Gastrocnemius medialis (tissue), 4 donors: ENCODE data around the gene GSTM3. TPM values are rescaled to one million over a fixed set of nuclear protein-coding genes. Genes with fewer than 3 reads are reported as not detected.

ENCODE experiments used
- ATAC-seq, 2 donors: fragments of 150-250 bp; one replicate each; pipeline ENCODE4 v1.9.1; 2016
- DNase-seq, 2 donors: peaks; one replicate each; pipeline ENCODE4 v3.0.0-alpha.2; 2019
- H3K27ac ChIP-seq, 4 donors: fragments of 200-600 bp; sonication (generic); 1 replicate in 1 of 4; 2 replicates in 3 of 4; pipeline ENCODE4 v1.5.1; 2016 to 2018; ENCODE audit warnings: mild to moderate bottlenecking in 2 of 4, moderate library complexity in 1 of 4
- H3K27me3 ChIP-seq, 3 donors: fragments of 200-600 bp; sonication (generic) in 2 of 3; 1 replicate in 1 of 3; 2 replicates in 2 of 3; pipeline versions ENCODE4 v1.5.1 to v1.6.0; 2016 to 2019; ENCODE audit warnings: mild to moderate bottlenecking in 1 of 3, moderate library complexity in 1 of 3
- H3K36me3 ChIP-seq, 2 donors: fragments of 200-600 bp; sonication (generic) in 1 of 2; one replicate each; pipeline ENCODE4 v1.5.1; 2017 to 2018
- H3K4me1 ChIP-seq, 2 donors: fragments of 200-600 bp; sonication (generic) in 1 of 2; one replicate each; pipeline ENCODE4 v1.5.1; 2016 to 2017; ENCODE audit warnings: mild to moderate bottlenecking in 2 of 2
- H3K4me3 ChIP-seq, 4 donors: fragments of 200-600 bp; sonication (generic) in 3 of 4; 1 replicate in 1 of 4; 2 replicates in 3 of 4; pipeline ENCODE4 v1.5.1; 2016 to 2019; ENCODE audit warnings: mild to moderate bottlenecking in 2 of 4
- H3K9me3 ChIP-seq, 3 donors: fragments of 200-600 bp; sonication (generic) in 2 of 3; 1 replicate in 1 of 3; 2 replicates in 2 of 3; pipeline ENCODE4 v1.5.1; 2016 to 2019
- POLR2A ChIP-seq, 2 donors: fragments of 450-650 bp; IDR thresholded peaks; one replicate each; pipeline ENCODE4 v1.6.1; 2017; ENCODE audit warnings: antibody characterized with exemption in 2 of 2, mild to moderate bottlenecking in 2 of 2, moderate library complexity in 2 of 2
- in situ Hi-C, 4 donors: fragments of 200-750 bp; cut with MboI; loops; one replicate each; pipeline versions ENCODE4 v1.15.0 to v1.8.0; 2017; ENCODE audit warnings: low sequenced_read_pairs in 4 of 4
- intact Hi-C: fragments of 100-400 bp; cut with DNase I; formaldehyde crosslinking; loops from one replicate; pipeline ENCODE4 v1.15.1; 2023; ENCODE audit warnings: low total_unique reads
- total RNA-seq, 4 donors: library from RNA; depleted of rRNA; stranded (reverse); fragments of >200 nt; gene quantifications; one replicate each; pipeline versions ENCODE4 v1.1.0 to v1.2.3, GENCODE V29; 2016
- TF ChIP-seq, protein P1 (sequence below), 5 experiments: fragments of 450-650 bp in 3 of 5; fragments of 200-600 bp in 2 of 5; sonication (generic) in 2 of 5; IDR thresholded peaks in 4 of 5; conservative IDR thresholded peaks in 1 of 5; 1 replicate in 4 of 5; 2 replicates in 1 of 5; pipeline ENCODE4 v1.5.1; 2016 to 2019; ENCODE audit warnings: antibody characterized with exemption in 5 of 5, mild to moderate bottlenecking in 3 of 5, moderate library complexity in 3 of 5

Gene GSTM3
- total RNA-seq, 4 donors from 2014 or later: 54.2 to 85.6 (median 71.8) TPM

DNA sequence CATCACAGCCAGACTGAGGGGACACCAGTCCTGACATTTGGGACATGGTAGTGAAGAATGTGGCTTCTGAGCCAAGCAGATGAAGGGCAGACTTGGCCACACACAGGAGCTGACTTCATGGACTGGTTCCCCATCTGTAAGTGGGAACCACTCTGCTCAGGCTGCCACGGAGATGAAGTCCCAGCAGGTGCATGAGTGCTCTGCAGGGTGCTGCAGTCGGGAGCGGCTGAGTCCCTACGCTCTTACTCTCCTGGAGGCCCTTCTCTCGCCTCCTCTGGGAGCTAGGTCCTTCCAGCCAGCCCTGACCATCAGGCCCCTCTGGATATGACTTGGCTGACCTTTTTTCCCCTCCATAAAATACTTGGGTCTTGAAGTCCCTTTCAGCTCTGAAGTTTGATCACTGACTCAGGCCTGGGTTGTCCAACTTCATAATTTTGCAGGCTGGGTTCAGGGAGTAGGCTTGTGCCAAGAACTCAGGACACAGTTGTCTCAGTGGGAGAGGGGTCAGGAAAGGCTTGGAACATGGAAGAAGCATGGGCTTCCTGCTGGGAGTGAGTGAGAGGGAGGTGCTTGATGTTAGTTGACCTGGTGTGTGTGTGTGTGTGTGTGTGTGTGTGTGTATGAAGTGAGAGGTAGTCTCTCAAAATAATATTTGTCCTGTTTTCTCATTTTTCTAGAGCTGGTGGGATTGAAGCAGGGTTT lies 43.9 kb upstream of the GSTM3 start:
- TF ChIP-seq POLR2A (IDR thresholded peaks at IDR 0.05): no peak
- peaks cover 0 to 8% of the 10 kb centered on the region in 2 donors for H3K4me1 ChIP-seq
- no peaks in the 10 kb centered on the region for H3K27me3 ChIP-seq
- intact Hi-C loops: no loop called here
- H3K36me3 ChIP-seq: no peaks in the 10 kb centered on the region
- H3K9me3 ChIP-seq: no peaks in the 10 kb centered on the region
- no peak for ATAC-seq
- no peak for DNase-seq
- H3K27ac ChIP-seq: no peak overlapping the region
- no peak overlapping the region for H3K4me3 ChIP-seq
- in situ Hi-C loops: no loop called here

DNA sequence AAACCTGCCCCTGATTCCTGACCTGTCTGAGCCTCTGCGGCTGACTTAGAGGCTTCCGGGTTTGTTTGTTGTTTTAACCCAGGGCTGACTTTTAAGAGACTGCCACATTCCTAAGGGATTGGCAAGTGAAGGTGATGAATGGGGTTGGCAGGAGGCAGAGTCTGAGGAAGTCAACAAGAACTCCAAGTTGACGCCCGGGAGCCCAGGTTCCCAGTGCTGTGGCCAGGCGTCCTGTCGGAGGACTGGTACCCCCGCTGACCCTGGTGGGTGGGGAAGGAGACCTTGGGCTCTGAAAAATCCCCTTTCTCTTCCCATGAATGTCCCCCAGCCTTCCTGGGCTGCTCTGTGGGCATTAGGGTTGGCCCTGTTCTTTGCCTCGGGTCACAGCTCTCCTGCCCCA lies 42.6 kb upstream of the GSTM3 start:
- H3K4me1 ChIP-seq: peaks cover 0 to 8% of the 10 kb centered on the region in 2 donors
- no peak overlapping the region for H3K27ac ChIP-seq
- in situ Hi-C loops (no loop called here), intact Hi-C loops (no loop called here)
- no peaks in the 10 kb centered on the region for H3K9me3 ChIP-seq
- no peaks in the 10 kb centered on the region for H3K27me3 ChIP-seq
- H3K36me3 ChIP-seq: no peaks in the 10 kb centered on the region
- no peak overlapping the region for H3K4me3 ChIP-seq
- TF ChIP-seq POLR2A (IDR thresholded peaks at IDR 0.05): no peak
- TF ChIP-seq, protein P1, sequence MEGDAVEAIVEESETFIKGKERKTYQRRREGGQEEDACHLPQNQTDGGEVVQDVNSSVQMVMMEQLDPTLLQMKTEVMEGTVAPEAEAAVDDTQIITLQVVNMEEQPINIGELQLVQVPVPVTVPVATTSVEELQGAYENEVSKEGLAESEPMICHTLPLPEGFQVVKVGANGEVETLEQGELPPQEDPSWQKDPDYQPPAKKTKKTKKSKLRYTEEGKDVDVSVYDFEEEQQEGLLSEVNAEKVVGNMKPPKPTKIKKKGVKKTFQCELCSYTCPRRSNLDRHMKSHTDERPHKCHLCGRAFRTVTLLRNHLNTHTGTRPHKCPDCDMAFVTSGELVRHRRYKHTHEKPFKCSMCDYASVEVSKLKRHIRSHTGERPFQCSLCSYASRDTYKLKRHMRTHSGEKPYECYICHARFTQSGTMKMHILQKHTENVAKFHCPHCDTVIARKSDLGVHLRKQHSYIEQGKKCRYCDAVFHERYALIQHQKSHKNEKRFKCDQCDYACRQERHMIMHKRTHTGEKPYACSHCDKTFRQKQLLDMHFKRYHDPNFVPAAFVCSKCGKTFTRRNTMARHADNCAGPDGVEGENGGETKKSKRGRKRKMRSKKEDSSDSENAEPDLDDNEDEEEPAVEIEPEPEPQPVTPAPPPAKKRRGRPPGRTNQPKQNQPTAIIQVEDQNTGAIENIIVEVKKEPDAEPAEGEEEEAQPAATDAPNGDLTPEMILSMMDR (IDR thresholded peaks at IDR 0.05 in 4 of 5, conservative IDR thresholded peaks at IDR 0.05 in 1 of 5): no peak
- DNase-seq (no peak), ATAC-seq (peak in 1 of 2 donors; percentile 30)

DNA sequence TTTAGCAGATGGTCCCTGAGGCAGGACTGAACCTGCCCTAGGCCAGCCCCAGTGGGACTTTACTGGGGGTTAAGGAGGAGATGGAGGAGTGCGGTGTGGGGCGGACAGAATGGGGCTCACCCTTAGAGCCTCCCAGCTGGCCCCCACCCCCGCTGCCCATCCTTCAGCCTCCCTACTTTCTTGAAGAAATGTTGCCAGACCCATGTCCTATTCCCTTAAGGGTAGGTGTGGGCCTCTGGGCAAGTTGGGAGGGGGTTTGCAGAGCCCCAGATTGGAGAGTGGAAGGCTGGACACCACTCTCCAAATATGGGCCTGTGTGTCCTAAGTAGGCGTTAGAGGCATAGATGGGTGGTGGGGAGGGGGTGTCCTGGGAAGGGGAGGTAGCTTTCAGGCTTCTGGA lies 42.1 kb upstream of the GSTM3 start:
- H3K27ac ChIP-seq: no peak overlapping the region

DNA sequence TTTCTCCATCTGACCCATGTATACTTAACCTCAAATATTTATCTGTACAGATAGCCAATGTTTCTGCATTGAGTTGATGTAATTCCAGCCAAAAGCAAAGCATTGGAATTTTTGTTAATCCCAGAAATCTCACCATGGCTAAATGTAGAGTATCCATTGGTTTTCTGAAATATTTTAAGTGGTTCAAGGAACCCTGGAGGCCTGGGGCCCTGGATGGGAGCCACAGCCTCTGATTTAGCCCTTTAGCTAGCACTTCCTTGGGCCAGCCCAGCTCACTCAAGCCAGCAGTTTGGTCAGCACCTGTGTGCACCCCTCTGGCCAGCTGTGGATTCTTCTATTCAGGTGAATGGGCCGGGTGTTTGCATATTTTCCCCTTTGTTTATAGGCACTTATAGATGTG lies 41.7 kb upstream of the GSTM3 start:
- peaks cover 0 to 8% of the 10 kb centered on the region in 2 donors for H3K4me1 ChIP-seq
- no peak for TF ChIP-seq POLR2A (IDR thresholded peaks at IDR 0.05)
- TF ChIP-seq, protein P1 (IDR thresholded peaks at IDR 0.05 in 4 of 5, conservative IDR thresholded peaks at IDR 0.05 in 1 of 5): no peak
- no peaks in the 10 kb centered on the region for H3K9me3 ChIP-seq
- intact Hi-C loops (no loop called here), in situ Hi-C loops (no loop called here)
- H3K36me3 ChIP-seq: no peaks in the 10 kb centered on the region
- H3K4me3 ChIP-seq: no peak overlapping the region
- H3K27ac ChIP-seq: no peak overlapping the region
- no peak for ATAC-seq
- no peak for DNase-seq
- no peaks in the 10 kb centered on the region for H3K27me3 ChIP-seq

More for the DNA sequence above, 42.1 kb upstream of the GSTM3 start:
- H3K4me3 ChIP-seq: no peak overlapping the region
- no peak for TF ChIP-seq POLR2A (IDR thresholded peaks at IDR 0.05)
- TF ChIP-seq, protein P1 (IDR thresholded peaks at IDR 0.05 in 4 of 5, conservative IDR thresholded peaks at IDR 0.05 in 1 of 5): no peak
- no peaks in the 10 kb centered on the region for H3K9me3 ChIP-seq
- H3K36me3 ChIP-seq: no peaks in the 10 kb centered on the region
- H3K4me1 ChIP-seq: peaks cover 0 to 8% of the 10 kb centered on the region in 2 donors
- ATAC-seq (no peak), DNase-seq (no peak)
- H3K27me3 ChIP-seq: no peaks in the 10 kb centered on the region
- in situ Hi-C loops (no loop called here), intact Hi-C loops (no loop called here)

DNA sequence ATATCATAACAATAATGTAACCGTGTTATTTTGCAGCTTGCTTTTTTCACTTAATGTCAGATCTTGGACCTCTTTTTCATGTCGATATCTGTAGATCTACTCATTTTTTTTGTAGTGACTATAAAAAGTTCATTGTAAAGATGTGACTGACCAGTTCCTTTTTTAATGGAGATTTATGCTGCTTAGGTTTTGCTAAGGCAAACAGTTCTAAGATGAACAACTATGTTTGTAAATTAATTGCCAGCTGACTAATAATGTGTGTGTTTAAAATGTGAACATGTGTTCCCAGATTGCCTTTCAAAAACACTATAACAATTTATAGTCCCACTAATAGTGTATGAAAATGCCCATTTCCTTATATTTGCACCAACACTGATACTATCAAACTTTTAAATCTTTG lies 41.0 kb upstream of the GSTM3 start:
- intact Hi-C loops: no loop called here

More for the DNA sequence above, 41.0 kb upstream of the GSTM3 start:
- no peak for DNase-seq
- Histone ChIP-seq H3K9me3 (no peaks in the 10 kb centered on the region), H3K36me3 (no peaks in the 10 kb centered on the region), H3K4me1 (peaks cover 0 to 8% of the 10 kb centered on the region in 2 donors), H3K4me3 (no peak overlapping the region), H3K27me3 (no peaks in the 10 kb centered on the region), H3K27ac (no peak overlapping the region)
- in situ Hi-C loops: no loop called here
- TF ChIP-seq, protein P1 (IDR thresholded peaks at IDR 0.05 in 4 of 5, conservative IDR thresholded peaks at IDR 0.05 in 1 of 5): no peak
- TF ChIP-seq POLR2A (IDR thresholded peaks at IDR 0.05): no peak
- no peak for ATAC-seq
